OCI-LY7 (cell line): ENCODE measurements around the gene SH3TC1. TPM values are rescaled to one million over a fixed set of nuclear protein-coding genes. Genes with fewer than 3 reads are reported as not detected.

ENCODE experiments used
- BruUV-seq: library from RNA; stranded (reverse); fragments of 400-500 nt; replicated peaks from 2 replicates; lab custom pipeline; 2021; lab: Mats Ljungman, UMichigan
- CTCF ChIA-PET: fragments of 300-600 bp; sonication (Branson Sonifier 250); formaldehyde crosslinking; loops from one replicate; lab custom pipeline; 2022; ENCODE audit warnings: antibody characterized with exemption; ENCODE audit not compliant: unreplicated experiment; lab: Charles Lee
- POLR2A ChIA-PET: fragments of 300-600 bp; sonication (Branson Sonifier 250); formaldehyde crosslinking; loops from one replicate; lab custom pipeline; 2022; ENCODE audit warnings: antibody characterized with exemption; lab: Charles Lee
- DNase-seq: peaks from one replicate; pipeline ENCODE4 v3.0.0-alpha.2; 2015; ENCODE audit warnings: low spot score
- H2AFZ ChIP-seq: fragments of 200-600 bp; sonication (generic), shearing (Covaris generic); 2 replicates; pipeline ENCODE4 v1.6.1; 2014; ENCODE audit warnings: mild to moderate bottlenecking, antibody characterized with exemption, low read length, moderate library complexity
- H3K27ac ChIP-seq: fragments of 200-600 bp; sonication (generic); 2 replicates; pipeline ENCODE4 v1.5.1; 2014; ENCODE audit warnings: mixed run types, low read depth, mild to moderate bottlenecking, moderate library complexity, low read length, inconsistent platforms; ENCODE audit not compliant: poor library complexity, severe bottlenecking
- H3K36me3 ChIP-seq: fragments of 200-600 bp; sonication (generic); 2 replicates; pipeline ENCODE4 v1.6.1; 2014; ENCODE audit warnings: mild to moderate bottlenecking, antibody characterized with exemption, low read length, moderate library complexity, mixed read lengths; ENCODE audit not compliant: insufficient read depth
- H3K4me1 ChIP-seq: fragments of 200-600 bp; sonication (generic); 2 replicates; pipeline ENCODE4 v1.5.1; 2014; ENCODE audit warnings: mild to moderate bottlenecking, low read length; ENCODE audit not compliant: insufficient read depth, poor library complexity, severe bottlenecking
- H3K4me2 ChIP-seq: fragments of 200-600 bp; sonication (generic); 2 replicates; pipeline ENCODE4 v1.6.1; 2014; ENCODE audit warnings: mild to moderate bottlenecking, low read length
- H3K4me3 ChIP-seq: fragments of 200-600 bp; sonication (generic); 2 replicates; pipeline ENCODE4 v1.5.1; 2014; ENCODE audit warnings: mild to moderate bottlenecking, low read depth, low read length; ENCODE audit not compliant: poor library complexity, severe bottlenecking
- H3K79me2 ChIP-seq: fragments of 200-600 bp; sonication (generic); 2 replicates; pipeline ENCODE4 v1.6.1; 2016; ENCODE audit warnings: low read depth, mild to moderate bottlenecking, low read length, moderate library complexity, mixed read lengths; ENCODE audit not compliant: insufficient read depth
- H3K9me2 ChIP-seq: fragments of 200-600 bp; sonication (generic); 2 replicates; pipeline ENCODE4 v1.6.1; 2016; ENCODE audit warnings: mild to moderate bottlenecking, low read length, mixed read lengths; ENCODE audit not compliant: insufficient read depth
- H3K9me3 ChIP-seq: fragments of 200-600 bp; sonication (generic); 2 replicates; pipeline ENCODE4 v1.6.1; 2014; ENCODE audit warnings: mild to moderate bottlenecking, mixed run types, low read length, mixed read lengths
- H4K20me1 ChIP-seq: fragments of 200-600 bp; sonication (generic); 2 replicates; pipeline ENCODE4 v1.6.1; 2014; ENCODE audit warnings: mild to moderate bottlenecking, antibody characterized with exemption, low read length, moderate library complexity, mixed read lengths; ENCODE audit not compliant: insufficient read depth
- CTCF ChIP-seq: fragments of 200-600 bp; sonication (generic); conservative IDR thresholded peaks from 2 replicates; pipeline ENCODE4 v1.5.1; 2014; ENCODE audit warnings: mild to moderate bottlenecking, antibody characterized with exemption, low read length, moderate library complexity, mixed read lengths
- EZH2phosphoT487 ChIP-seq: fragments of 200-600 bp; sonication (generic); IDR thresholded peaks from 2 replicates; pipeline ENCODE4 v1.6.1; 2018; ENCODE audit warnings: low read depth, borderline replicate concordance, mild to moderate bottlenecking, mixed run types, antibody characterized with exemption, low read length, moderate library complexity, mixed read lengths
- intact Hi-C: fragments of 100-400 bp; cut with micrococcal nuclease; formaldehyde crosslinking; loops from one replicate; pipeline ENCODE4 v1.10.0; 2022; ENCODE audit not compliant: unreplicated experiment
- total RNA-seq, 2 experiments: library from RNA; depleted of rRNA in 1 of 2; stranded (reverse); fragments of >200 nt in 1 of 2; shearing (Covaris generic) in 1 of 2; gene quantifications; 2 replicates each; pipeline ENCODE4 v1.2.3, GENCODE V29; 2014 to 2022

Gene SH3TC1
- total RNA-seq, 2 experiments from 2014 or later, result 17.5 to 42.4 TPM

GRCh38 chr4:8274066-8274652, 75.1 kb downstream of the SH3TC1 start:
- no peaks in the 10 kb centered on the region for H3K79me2 ChIP-seq
- H3K36me3 ChIP-seq, result no peaks in the 10 kb centered on the region
- H3K9me3 ChIP-seq, result no peaks in the 10 kb centered on the region
- ChIA-PET POLR2A (no interaction called here), CTCF (no interaction called here)
- DNase-seq, result no peak
- H3K4me3 ChIP-seq, result no peak overlapping the region
- no peaks in the 10 kb centered on the region for H3K4me1 ChIP-seq
- no peak overlapping the region for H3K4me2 ChIP-seq
- TF ChIP-seq EZH2phosphoT487, result no peak
- TF ChIP-seq CTCF, result no peak
- no peaks in the 10 kb centered on the region for H4K20me1 ChIP-seq
- H2AFZ ChIP-seq, result no peak overlapping the region
- no peak overlapping the region for H3K27ac ChIP-seq
- intact Hi-C loops, result no loop called here
- H3K9me2 ChIP-seq, result no peaks in the 10 kb centered on the region
- no TSS peak for BruUV-seq

- no peak overlapping the region for H3K27ac ChIP-seq
- H3K4me3 ChIP-seq, result no peak overlapping the region
- no peak overlapping the region for H3K4me2 ChIP-seq
- H3K79me2 ChIP-seq, result no peaks in the 10 kb centered on the region
- TF ChIP-seq CTCF, result no peak
- no peak for TF ChIP-seq EZH2phosphoT487
- no peaks in the 10 kb centered on the region for H3K4me1 ChIP-seq
- no peaks in the 10 kb centered on the region for H3K9me3 ChIP-seq
- no peaks in the 10 kb centered on the region for H3K36me3 ChIP-seq
- no peaks in the 10 kb centered on the region for H4K20me1 ChIP-seq
- intact Hi-C loops, result no loop called here
- no peak for DNase-seq
- CTCF ChIA-PET, result no interaction called here
- H3K9me2 ChIP-seq, result no peaks in the 10 kb centered on the region
- POLR2A ChIA-PET, result no interaction called here
- no TSS peak for BruUV-seq
- no peak overlapping the region for H2AFZ ChIP-seq
Observed at GRCh38 chr4:8274765-8275547, 75.9 kb downstream of the SH3TC1 start.

- ChIA-PET CTCF (no interaction called here), POLR2A (no interaction called here)
- no peak for DNase-seq
- intact Hi-C loops, result no loop called here
- H4K20me1 ChIP-seq, result no peaks in the 10 kb centered on the region
- no peaks in the 10 kb centered on the region for H3K9me2 ChIP-seq
- H3K4me1 ChIP-seq, result no peaks in the 10 kb centered on the region
- TF ChIP-seq CTCF, result no peak
- TF ChIP-seq EZH2phosphoT487, result no peak
- no peak overlapping the region for H3K27ac ChIP-seq
- no peak overlapping the region for H2AFZ ChIP-seq
- H3K36me3 ChIP-seq, result no peaks in the 10 kb centered on the region
- no peaks in the 10 kb centered on the region for H3K79me2 ChIP-seq
- no peak overlapping the region for H3K4me2 ChIP-seq
- H3K4me3 ChIP-seq, result no peak overlapping the region
- no TSS peak for BruUV-seq
- no peaks in the 10 kb centered on the region for H3K9me3 ChIP-seq
Observed at GRCh38 chr4:8275548-8275910, 76.4 kb downstream of the SH3TC1 start.
